HepG2 (cell line): ENCODE data around the gene VDAC2. TPM values are rescaled to one million over a fixed set of nuclear protein-coding genes. Genes with fewer than 3 reads are reported as not detected.

Experiments used
- FOXM1 ChIP-seq: sonication (generic); formaldehyde crosslinking; IDR thresholded peaks from 2 replicates; pipeline ENCODE4 v1.5.0; 2020; ENCODE audit warnings: missing genetic modification reagents
- HOXA9 ChIP-seq: sonication (generic); formaldehyde crosslinking; IDR thresholded peaks from 2 replicates; pipeline ENCODE4 v1.8.1; 2022; ENCODE audit warnings: missing genetic modification reagents, mild to moderate bottlenecking, moderate library complexity, borderline replicate concordance
- IKZF5 ChIP-seq: IDR thresholded peaks from 2 replicates; pipeline ENCODE4 v1.6.1; 2018; ENCODE audit warnings: missing genetic modification reagents, mild to moderate bottlenecking, missing compliant biosample characterization
- KLF13 ChIP-seq: sonication (generic); formaldehyde crosslinking; IDR thresholded peaks from 2 replicates; pipeline ENCODE4 v1.4.0; 2020; ENCODE audit warnings: mild to moderate bottlenecking, missing genetic modification reagents
- KLF9 ChIP-seq: IDR thresholded peaks from 2 replicates; pipeline ENCODE4 v1.6.1; 2016; ENCODE audit warnings: low read depth
- MED13 ChIP-seq: sonication (generic); formaldehyde crosslinking; IDR thresholded peaks from 2 replicates; pipeline ENCODE4 v1.5.0; 2020; ENCODE audit warnings: missing genetic modification reagents
- NR2C2 ChIP-seq: sonication (generic); formaldehyde crosslinking; IDR thresholded peaks from 2 replicates; pipeline ENCODE4 v1.4.0; 2020; ENCODE audit warnings: missing genetic modification reagents, mild to moderate bottlenecking, moderate library complexity, borderline replicate concordance
- NR2F6 ChIP-seq, 2 experiments: IDR thresholded peaks; 2 replicates each; pipeline ENCODE4 v1.6.1; 2016; ENCODE audit warnings: antibody characterized with exemption in 1 of 2, mild to moderate bottlenecking in 1 of 2
- PHF21A ChIP-seq: sonication (generic); formaldehyde crosslinking; IDR thresholded peaks from 2 replicates; pipeline ENCODE4 v1.5.0; 2020; ENCODE audit warnings: mild to moderate bottlenecking, missing genetic modification reagents
- PITX1 ChIP-seq: sonication (generic); formaldehyde crosslinking; IDR thresholded peaks from 2 replicates; pipeline ENCODE4 v1.5.1; 2020; ENCODE audit warnings: mild to moderate bottlenecking, missing genetic modification reagents
- RERE ChIP-seq: IDR thresholded peaks from 2 replicates; pipeline ENCODE4 v1.6.1; 2016; ENCODE audit warnings: low read depth, missing genetic modification reagents, missing compliant biosample characterization
- RFXAP ChIP-seq: sonication (generic); formaldehyde crosslinking; IDR thresholded peaks from 2 replicates; pipeline ENCODE4 v1.4.0; 2020; ENCODE audit warnings: missing genetic modification reagents, borderline replicate concordance
- SAP130 ChIP-seq: IDR thresholded peaks from 2 replicates; pipeline ENCODE4 v1.6.1; 2016; ENCODE audit warnings: low read depth
- SIN3A ChIP-seq: IDR thresholded peaks from 2 replicates; pipeline ENCODE4 v1.6.1; 2011; ENCODE audit warnings: low read depth, mild to moderate bottlenecking, control low read depth, low read length, borderline replicate concordance
- SNRNP70 ChIP-seq: fragments of 200-400 bp; formaldehyde crosslinking; IDR thresholded peaks from 2 replicates; pipeline ENCODE4 v1.6.1; 2017; ENCODE audit warnings: mild to moderate bottlenecking, low read depth, low read length, moderate library complexity
- SOX5 ChIP-seq: IDR thresholded peaks from 2 replicates; pipeline ENCODE4 v1.6.1; 2016; ENCODE audit warnings: borderline replicate concordance
- THAP11 ChIP-seq: IDR thresholded peaks from 2 replicates; pipeline ENCODE4 v1.6.1; 2016; ENCODE audit warnings: missing biosample characterization, missing genetic modification reagents
- TOE1 ChIP-seq: sonication (generic); formaldehyde crosslinking; IDR thresholded peaks from 2 replicates; pipeline ENCODE4 v1.4.0; 2020; ENCODE audit warnings: mild to moderate bottlenecking, missing genetic modification reagents
- ZEB1 ChIP-seq: IDR thresholded peaks from 2 replicates; pipeline ENCODE4 v1.6.1; 2012; ENCODE audit warnings: mild to moderate bottlenecking, low read depth, inconsistent platforms; ENCODE audit not compliant: insufficient replicate concordance
- ZNF317 ChIP-seq: sonication (generic); formaldehyde crosslinking; IDR thresholded peaks from 2 replicates; pipeline ENCODE4 v1.5.0; 2020; ENCODE audit warnings: mild to moderate bottlenecking, missing genetic modification reagents
- ZNF331 ChIP-seq: sonication (generic); formaldehyde crosslinking; IDR thresholded peaks from 2 replicates; pipeline ENCODE4 v1.4.0; 2020; ENCODE audit warnings: missing genetic modification reagents
- ZNF44 ChIP-seq: sonication (generic); formaldehyde crosslinking; IDR thresholded peaks from 2 replicates; pipeline ENCODE4 v1.5.1; 2020; ENCODE audit warnings: mild to moderate bottlenecking, missing genetic modification reagents
- ZNF552 ChIP-seq: sonication (generic); formaldehyde crosslinking; IDR thresholded peaks from 2 replicates; pipeline ENCODE4 v1.9.0; 2022; ENCODE audit warnings: missing genetic modification reagents, mild to moderate bottlenecking, borderline replicate concordance
- ZNF7 ChIP-seq: IDR thresholded peaks from 2 replicates; pipeline ENCODE4 v1.6.1; 2016; ENCODE audit warnings: missing biosample characterization, missing genetic modification reagents
- polyA plus RNA-seq, 8 experiments: library from polyadenylated mRNA; depleted of rRNA in 3 of 8; stranded (reverse) in 7 of 8; unstranded in 1 of 8; fragments of >200 nt; fragmentation: Illumina TruSeq in 4 of 8; extraction: Trizol in 4 of 8; gene quantifications; 2 replicates each; pipeline versions ENCODE4 v1.2.1 to v1.2.3, GENCODE V29; 2011 to 2016; ENCODE audit warnings: low read depth in 4 of 8, missing spikeins in 1 of 8, mixed read lengths in 1 of 8; ENCODE audit not compliant: insufficient read depth in 1 of 8
- total RNA-seq, 5 experiments: library from RNA; depleted of rRNA; stranded (reverse); fragments of >200 nt; fragmentation: Illumina TruSeq; extraction: Trizol; gene quantifications; 2 replicates each; pipeline ENCODE4 v1.2.3, GENCODE V29; 2016; ENCODE audit warnings: low read depth in 1 of 5
- TF ChIP-seq, protein P1 (sequence below): sonication (generic); formaldehyde crosslinking; IDR thresholded peaks from 2 replicates; pipeline ENCODE4 v1.5.1; 2020; ENCODE audit warnings: missing genetic modification reagents, mild to moderate bottlenecking, borderline replicate concordance

The VDAC2 gene
- total and polyA plus RNA-seq, 2 of the 13 experiments (the other 11 are each of a cell fraction or from before 2014, with no cell fraction given) = 67.9 to 222 TPM

- TF ChIP-seq SOX5 (CRISPR knock-in tag) = peak; percentile 80; the same call in 1 of the 2 replicates
- TF ChIP-seq ZNF44 (CRISPR knock-in tag) = no peak
- no peak for TF ChIP-seq HOXA9 (CRISPR knock-in tag)
- TF ChIP-seq NR2F6 (IDR thresholded peaks at IDR 0.05) = peak; percentile 90
- peak; percentile 73 for TF ChIP-seq NR2F6 (CRISPR knock-in tag; IDR thresholded peaks at IDR 0.05)
- TF ChIP-seq ZNF552 (CRISPR knock-in tag) = no peak
- peak; percentile 46; the same call in 1 of the 2 replicates for TF ChIP-seq MED13 (CRISPR knock-in tag)
- peak; percentile 78 for TF ChIP-seq ZNF331 (CRISPR knock-in tag)
- TF ChIP-seq IKZF5 (CRISPR knock-in tag) = peak; percentile 80; the same call in 1 of the 2 replicates
- TF ChIP-seq ZNF317 = no peak
- peak; percentile 62; the same call in 1 of the 2 replicates for TF ChIP-seq RFXAP (CRISPR knock-in tag)
- TF ChIP-seq KLF13 (CRISPR knock-in tag) = no peak
- peak; percentile 35 for TF ChIP-seq THAP11 (CRISPR knock-in tag)
- TF ChIP-seq ZEB1 = no peak
- TF ChIP-seq NR2C2 = no peak
- TF ChIP-seq PITX1 (CRISPR knock-in tag) = peak; percentile 81
- TF ChIP-seq SIN3A = no peak
- TF ChIP-seq ZNF7 (CRISPR knock-in tag) = no peak
- TF ChIP-seq TOE1 (CRISPR knock-in tag) = no peak; the same call in 1 of the 2 replicates
- TF ChIP-seq FOXM1 (CRISPR knock-in tag) = no peak
- peak; percentile 93 for TF ChIP-seq RERE (CRISPR knock-in tag)
- TF ChIP-seq, protein P1, sequence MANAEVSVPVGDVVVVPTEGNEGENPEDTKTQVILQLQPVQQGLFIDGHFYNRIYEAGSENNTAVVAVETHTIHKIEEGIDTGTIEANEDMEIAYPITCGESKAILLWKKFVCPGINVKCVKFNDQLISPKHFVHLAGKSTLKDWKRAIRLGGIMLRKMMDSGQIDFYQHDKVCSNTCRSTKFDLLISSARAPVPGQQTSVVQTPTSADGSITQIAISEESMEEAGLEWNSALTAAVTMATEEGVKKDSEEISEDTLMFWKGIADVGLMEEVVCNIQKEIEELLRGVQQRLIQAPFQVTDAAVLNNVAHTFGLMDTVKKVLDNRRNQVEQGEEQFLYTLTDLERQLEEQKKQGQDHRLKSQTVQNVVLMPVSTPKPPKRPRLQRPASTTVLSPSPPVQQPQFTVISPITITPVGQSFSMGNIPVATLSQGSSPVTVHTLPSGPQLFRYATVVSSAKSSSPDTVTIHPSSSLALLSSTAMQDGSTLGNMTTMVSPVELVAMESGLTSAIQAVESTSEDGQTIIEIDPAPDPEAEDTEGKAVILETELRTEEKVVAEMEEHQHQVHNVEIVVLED = peak; percentile 30; the same call in 1 of the 2 replicates
- peak; percentile 80 for TF ChIP-seq PHF21A (CRISPR knock-in tag)
- TF ChIP-seq KLF9 = no peak
- no peak for TF ChIP-seq SNRNP70
- peak; percentile 59 for TF ChIP-seq SAP130 (CRISPR knock-in tag)
These were observed 42.3 kb upstream of the VDAC2 start (continued) for GRCh38 chr10:75168275-75168674.
